Neural cell (in vitro differentiated cells): ENCODE results near the gene CD1C.

Experiments
- CTCF ChIP-seq: fragments of 450-650 bp; IDR thresholded peaks from 2 replicates; pipeline ENCODE4 v1.5.1; 2014; ENCODE audit warnings: antibody characterized with exemption, mild to moderate bottlenecking, moderate library complexity; ENCODE audit not compliant: poor library complexity, severe bottlenecking
- EP300 ChIP-seq: fragments of 450-650 bp; conservative IDR thresholded peaks from 2 replicates; pipeline ENCODE4 v1.6.1; 2014; ENCODE audit warnings: antibody characterized with exemption, mild to moderate bottlenecking, moderate library complexity; ENCODE audit not compliant: poor library complexity, severe bottlenecking
- EZH2 ChIP-seq: fragments of 200-600, 300-800 bp; shearing (Covaris generic), sonication (generic); IDR thresholded peaks from 2 replicates; pipeline ENCODE4 v1.6.1; 2014; ENCODE audit warnings: antibody characterized with exemption, low read length, borderline replicate concordance, mild to moderate bottlenecking; ENCODE audit not compliant: insufficient read depth, poor library complexity, severe bottlenecking
- POLR2AphosphoS5 ChIP-seq: IDR thresholded peaks from 2 replicates; pipeline ENCODE4 v1.6.1; 2012
- RAD21 ChIP-seq: fragments of 450-650 bp; conservative IDR thresholded peaks from 2 replicates; pipeline ENCODE4 v1.6.1; 2014; ENCODE audit warnings: antibody characterized with exemption, mild to moderate bottlenecking, moderate library complexity
- SMC3 ChIP-seq: fragments of 450-650 bp; conservative IDR thresholded peaks from 2 replicates; pipeline ENCODE4 v1.6.1; 2014; ENCODE audit warnings: antibody characterized with exemption, mild to moderate bottlenecking, moderate library complexity; ENCODE audit not compliant: poor library complexity

GRCh38 chr1:158285756-158286241 lies 3.9 kb upstream of the CD1C start:
- TF ChIP-seq CTCF (no peak), EP300 (no peak), RAD21 (no peak), SMC3 (no peak), EZH2 (no peak), POLR2AphosphoS5 (no peak)
